ENCODE measurements around the gene PROM1. TPM values are rescaled to one million over a fixed set of nuclear protein-coding genes. Genes with fewer than 3 reads are reported as not detected.

Gene PROM1
- total RNA-seq, 1 donor from 2014 or later: 12.4 TPM

DNA sequence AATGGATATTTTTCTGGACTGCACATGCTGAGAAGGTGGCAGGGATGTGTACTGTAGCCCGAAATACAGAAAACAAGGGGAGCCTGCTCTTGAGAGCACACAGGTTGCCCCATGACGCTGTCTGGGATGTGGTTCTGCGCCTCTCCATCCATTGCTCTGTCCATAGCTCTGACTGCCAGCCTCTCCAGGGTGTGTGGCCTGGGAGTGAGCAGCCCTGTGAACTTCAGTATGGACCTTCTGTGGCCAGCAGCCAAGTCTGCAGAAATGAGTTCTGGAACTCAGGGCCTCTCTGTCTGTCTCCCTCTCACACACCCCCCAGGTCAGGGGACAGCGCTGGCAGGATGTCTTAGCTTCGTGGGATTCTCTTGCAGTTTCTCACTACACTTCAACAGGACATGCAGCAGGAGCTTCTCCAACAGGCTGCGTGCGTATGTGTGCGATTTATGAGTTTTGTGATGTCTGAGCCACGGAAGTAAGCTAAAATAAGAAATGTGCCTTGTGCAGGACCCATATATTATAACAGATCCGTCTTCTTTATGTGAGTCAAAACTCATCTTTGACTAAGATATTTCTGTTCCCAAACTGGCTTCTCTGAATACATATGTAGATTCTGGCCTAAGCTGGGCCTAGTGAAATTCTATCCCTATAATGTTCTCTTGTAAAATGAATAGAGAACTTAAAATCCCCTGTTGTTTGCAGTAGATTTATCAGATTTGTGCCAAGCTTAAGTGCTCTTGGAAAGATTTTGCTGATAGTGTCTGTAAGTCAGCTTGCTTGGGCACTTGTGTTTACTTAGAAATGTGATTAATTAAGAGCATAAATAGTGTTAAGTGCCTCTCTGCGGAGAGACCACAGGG lies 40.0 kb downstream of the PROM1 start:
- H3K4me1 Mint-ChIP-seq: peaks cover 10% of the 10 kb centered on the region
- TF ChIP-seq, protein P1, sequence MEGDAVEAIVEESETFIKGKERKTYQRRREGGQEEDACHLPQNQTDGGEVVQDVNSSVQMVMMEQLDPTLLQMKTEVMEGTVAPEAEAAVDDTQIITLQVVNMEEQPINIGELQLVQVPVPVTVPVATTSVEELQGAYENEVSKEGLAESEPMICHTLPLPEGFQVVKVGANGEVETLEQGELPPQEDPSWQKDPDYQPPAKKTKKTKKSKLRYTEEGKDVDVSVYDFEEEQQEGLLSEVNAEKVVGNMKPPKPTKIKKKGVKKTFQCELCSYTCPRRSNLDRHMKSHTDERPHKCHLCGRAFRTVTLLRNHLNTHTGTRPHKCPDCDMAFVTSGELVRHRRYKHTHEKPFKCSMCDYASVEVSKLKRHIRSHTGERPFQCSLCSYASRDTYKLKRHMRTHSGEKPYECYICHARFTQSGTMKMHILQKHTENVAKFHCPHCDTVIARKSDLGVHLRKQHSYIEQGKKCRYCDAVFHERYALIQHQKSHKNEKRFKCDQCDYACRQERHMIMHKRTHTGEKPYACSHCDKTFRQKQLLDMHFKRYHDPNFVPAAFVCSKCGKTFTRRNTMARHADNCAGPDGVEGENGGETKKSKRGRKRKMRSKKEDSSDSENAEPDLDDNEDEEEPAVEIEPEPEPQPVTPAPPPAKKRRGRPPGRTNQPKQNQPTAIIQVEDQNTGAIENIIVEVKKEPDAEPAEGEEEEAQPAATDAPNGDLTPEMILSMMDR (IDR thresholded peaks at IDR 0.05; ENCODE audit: unreplicated experiment): no peak
- no peak for DNase-seq (ENCODE audit: low spot score in 2 of 2, unreplicated experiment in 2 of 2)
- H3K9me3 Mint-ChIP-seq: no peaks in the 10 kb centered on the region
- H3K36me3 Mint-ChIP-seq: peaks cover 2% of the 10 kb centered on the region
- no peaks in the 10 kb centered on the region for H3K27me3 Mint-ChIP-seq (ENCODE audit: low read depth)
- H3K27ac Mint-ChIP-seq: no peak overlapping the region
- no peak overlapping the region for H3K4me3 Mint-ChIP-seq

DNA sequence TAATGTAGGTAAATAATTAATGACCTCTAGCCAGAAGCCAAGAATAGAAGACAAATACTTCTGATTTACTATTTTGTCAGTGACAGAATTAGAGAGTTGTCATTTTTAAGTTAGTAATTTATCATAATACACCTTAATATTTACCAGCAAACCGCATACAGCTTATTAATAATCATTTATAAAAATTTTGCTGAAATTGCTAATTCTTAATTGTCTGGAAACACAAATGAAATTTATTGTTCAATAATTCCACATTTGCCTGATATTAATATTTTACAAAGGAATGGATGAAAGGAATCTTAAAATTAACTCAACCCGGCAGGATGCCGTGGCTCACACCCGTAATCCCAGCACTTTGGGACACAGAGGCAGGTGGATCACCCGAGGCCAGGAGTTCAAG lies 44.7 kb downstream of the PROM1 start:
- TF ChIP-seq, protein P1 (IDR thresholded peaks at IDR 0.05; ENCODE audit: unreplicated experiment): no peak
- H3K27ac Mint-ChIP-seq: no peak overlapping the region
- H3K9me3 Mint-ChIP-seq: no peaks in the 10 kb centered on the region
- H3K36me3 Mint-ChIP-seq: peaks cover 2% of the 10 kb centered on the region
- peaks cover 7% of the 10 kb centered on the region for H3K4me1 Mint-ChIP-seq
- H3K27me3 Mint-ChIP-seq (ENCODE audit: low read depth): no peaks in the 10 kb centered on the region
- no peak for DNase-seq (ENCODE audit: low spot score in 2 of 2, unreplicated experiment in 2 of 2)
- no peak overlapping the region for H3K4me3 Mint-ChIP-seq

DNA sequence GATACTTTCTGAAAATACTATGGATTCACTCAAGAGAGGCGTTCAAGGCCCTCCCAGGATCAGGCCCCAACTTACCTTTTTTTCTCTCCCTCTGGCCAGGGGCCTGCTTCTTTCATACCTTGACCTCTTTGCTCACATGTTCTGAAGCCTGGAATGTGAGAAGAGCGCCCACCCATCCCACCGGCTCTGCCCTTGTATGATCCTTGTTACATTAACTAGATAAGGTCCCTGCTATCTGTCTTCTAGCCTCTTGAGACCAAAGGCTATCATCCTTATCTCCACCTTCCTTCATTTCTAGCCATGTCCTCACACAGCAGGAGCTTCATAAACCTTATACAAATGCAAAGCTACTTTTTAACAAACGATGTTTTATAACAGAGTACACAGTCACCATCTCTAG lies 45.9 kb downstream of the PROM1 start:
- no peak for DNase-seq (ENCODE audit: low spot score in 2 of 2, unreplicated experiment in 2 of 2)
- Mint-ChIP-seq H3K9me3 (no peaks in the 10 kb centered on the region), H3K27me3 (ENCODE audit: low read depth) (no peaks in the 10 kb centered on the region), H3K27ac (no peak overlapping the region), H3K4me3 (no peak overlapping the region), H3K4me1 (peaks cover 4% of the 10 kb centered on the region), H3K36me3 (peaks cover 2% of the 10 kb centered on the region)
- TF ChIP-seq, protein P1 (IDR thresholded peaks at IDR 0.05; ENCODE audit: unreplicated experiment): no peak

DNA sequence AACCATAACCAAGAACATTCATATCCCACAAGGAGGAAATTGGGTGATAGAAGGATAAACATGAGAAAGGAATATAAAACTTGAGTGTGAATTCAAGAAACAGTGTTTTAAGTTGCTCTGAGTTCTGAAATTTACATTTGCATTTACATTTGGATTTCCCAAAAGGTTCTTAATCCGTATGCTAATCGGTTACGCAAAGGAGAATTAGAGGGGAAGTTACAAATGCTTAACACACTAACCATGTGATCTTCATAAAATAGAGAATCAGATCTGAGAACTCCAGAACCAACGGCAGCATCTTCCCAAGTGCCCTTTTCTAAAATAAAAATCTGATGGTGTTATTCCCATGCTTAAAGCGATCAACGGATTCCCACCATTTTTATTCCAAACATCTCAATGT lies 48.0 kb downstream of the PROM1 start:
- Mint-ChIP-seq H3K9me3 (no peaks in the 10 kb centered on the region), H3K27ac (no peak overlapping the region), H3K4me1 (peaks cover 2% of the 10 kb centered on the region), H3K27me3 (ENCODE audit: low read depth) (no peaks in the 10 kb centered on the region), H3K4me3 (no peak overlapping the region), H3K36me3 (peaks cover 2% of the 10 kb centered on the region)
- TF ChIP-seq, protein P1 (IDR thresholded peaks at IDR 0.05; ENCODE audit: unreplicated experiment): no peak
- no peak for DNase-seq (ENCODE audit: low spot score in 2 of 2, unreplicated experiment in 2 of 2)

DNA sequence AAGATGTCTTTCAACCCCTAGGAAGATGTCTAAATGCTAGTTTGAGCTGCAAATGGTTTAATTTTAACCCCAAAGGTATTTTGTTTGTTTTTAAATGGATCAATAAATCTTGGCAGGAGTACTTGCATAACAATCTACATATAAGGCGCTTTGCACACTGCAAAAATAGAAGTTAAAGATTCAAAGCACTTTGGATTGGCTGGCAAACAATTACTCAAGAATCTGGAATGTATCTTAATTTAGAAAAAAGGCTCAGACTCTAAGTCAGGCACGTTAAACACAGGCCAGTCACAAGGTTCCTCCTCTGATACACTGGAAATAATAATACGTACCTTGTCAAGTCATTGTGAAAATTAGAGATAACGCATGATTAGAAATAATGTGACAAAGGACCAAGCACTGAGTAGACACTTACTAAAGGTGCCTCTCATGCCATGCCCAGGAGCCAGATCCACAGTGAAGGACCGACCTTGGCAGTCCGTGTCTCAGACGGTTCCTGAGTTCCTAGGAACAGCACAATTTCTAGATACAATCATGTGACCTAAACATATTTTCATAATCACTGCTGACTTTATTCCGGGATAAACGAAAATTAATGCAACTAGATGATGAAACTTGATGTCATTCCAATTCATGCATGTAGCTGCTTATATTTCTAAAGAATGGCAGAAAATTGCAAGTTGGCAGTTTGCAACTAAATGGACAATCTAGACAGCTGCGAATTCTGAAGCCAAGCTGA lies 49.6 kb downstream of the PROM1 start:
- H3K27me3 Mint-ChIP-seq (ENCODE audit: low read depth): no peaks in the 10 kb centered on the region
- peaks cover 9% of the 10 kb centered on the region for H3K4me1 Mint-ChIP-seq
- TF ChIP-seq, protein P1 (IDR thresholded peaks at IDR 0.05; ENCODE audit: unreplicated experiment): no peak
- no peaks in the 10 kb centered on the region for H3K36me3 Mint-ChIP-seq
- no peak for DNase-seq (ENCODE audit: low spot score in 2 of 2, unreplicated experiment in 2 of 2)
- no peak overlapping the region for H3K27ac Mint-ChIP-seq
- no peak overlapping the region for H3K4me3 Mint-ChIP-seq
- no peaks in the 10 kb centered on the region for H3K9me3 Mint-ChIP-seq

All from mesothelial cell of epicardium (in vitro differentiated cells).